ENCODE results near the gene GPR37L1.
"Not testable (repeated sequence)": the region's sequence is repeated elsewhere in the genome, so short reads cannot be mapped to it uniquely, and the experiment has no call there.

Gene GPR37L1

GRCh38 chr1:202155478-202156021 is 32.8 kb downstream of the GPR37L1 start:
- FAIRE-seq, result no peak

- no peak for FAIRE-seq
Observed at GRCh38 chr1:202156590-202156989, 33.9 kb downstream of the GPR37L1 start.

GRCh38 chr1:202157945-202158344 is 35.2 kb downstream of the GPR37L1 start:
- no peak for FAIRE-seq

- no peak for FAIRE-seq
Observed at GRCh38 chr1:202158810-202159533, 36.3 kb downstream of the GPR37L1 start.

- FAIRE-seq, result no peak
Observed at GRCh38 chr1:202159534-202160371, 37.0 kb downstream of the GPR37L1 start.

- FAIRE-seq, result no peak
Observed at GRCh38 chr1:202160377-202160940, 37.7 kb downstream of the GPR37L1 start, which contains the start of gene PTPN7. PTPN7 (minus strand) TSS chr1:202160602; CDS start chr1:202159402, 1,200 bp downstream.

- FAIRE-seq, result no peak
Observed at GRCh38 chr1:202161151-202162046, 38.7 kb downstream of the GPR37L1 start.

GRCh38 chr1:202162047-202162417 is 39.3 kb downstream of the GPR37L1 start:
- FAIRE-seq, result no peak

GRCh38 chr1:202162418-202163280 is 39.9 kb downstream of the GPR37L1 start:
- no peak for FAIRE-seq

GRCh38 chr1:202163281-202164270 is 40.9 kb downstream of the GPR37L1 start:
- FAIRE-seq, result no peak

GRCh38 chr1:202164271-202165037 is 41.7 kb downstream of the GPR37L1 start:
- FAIRE-seq, result no peak

- no peak for FAIRE-seq
Observed at GRCh38 chr1:202165267-202165941, 42.7 kb downstream of the GPR37L1 start.

- no peak for FAIRE-seq
Observed at GRCh38 chr1:202165942-202166843, 43.5 kb downstream of the GPR37L1 start.

GRCh38 chr1:202167054-202167453 is 44.3 kb downstream of the GPR37L1 start:
- not testable (repeated sequence) for FAIRE-seq

- FAIRE-seq, result no peak
Observed at GRCh38 chr1:202167708-202168415, 45.1 kb downstream of the GPR37L1 start.

- no peak for FAIRE-seq
Observed at GRCh38 chr1:202168861-202169260, 46.1 kb downstream of the GPR37L1 start.

- no peak for FAIRE-seq
Observed at GRCh38 chr1:202170726-202171125, 48.0 kb downstream of the GPR37L1 start.
